A673 (cell line): ENCODE data around the gene TIRAP.

Experiments used
- CTCF ChIP-seq: fragments of 300-800, 200-600 bp; sonication (generic); conservative IDR thresholded peaks from 2 replicates; pipeline ENCODE4 v1.5.1; 2017; ENCODE audit warnings: low read depth, mild to moderate bottlenecking, antibody characterized with exemption, low read length, moderate library complexity, mixed read lengths
- EZH2 ChIP-seq: fragments of 200-600 bp; sonication (generic); IDR thresholded peaks from 2 replicates; pipeline ENCODE4 v1.6.1; 2017; ENCODE audit warnings: borderline replicate concordance, low read depth, mild to moderate bottlenecking, mixed read lengths, antibody characterized with exemption, low read length; ENCODE audit not compliant: poor library complexity, severe bottlenecking

DNA sequence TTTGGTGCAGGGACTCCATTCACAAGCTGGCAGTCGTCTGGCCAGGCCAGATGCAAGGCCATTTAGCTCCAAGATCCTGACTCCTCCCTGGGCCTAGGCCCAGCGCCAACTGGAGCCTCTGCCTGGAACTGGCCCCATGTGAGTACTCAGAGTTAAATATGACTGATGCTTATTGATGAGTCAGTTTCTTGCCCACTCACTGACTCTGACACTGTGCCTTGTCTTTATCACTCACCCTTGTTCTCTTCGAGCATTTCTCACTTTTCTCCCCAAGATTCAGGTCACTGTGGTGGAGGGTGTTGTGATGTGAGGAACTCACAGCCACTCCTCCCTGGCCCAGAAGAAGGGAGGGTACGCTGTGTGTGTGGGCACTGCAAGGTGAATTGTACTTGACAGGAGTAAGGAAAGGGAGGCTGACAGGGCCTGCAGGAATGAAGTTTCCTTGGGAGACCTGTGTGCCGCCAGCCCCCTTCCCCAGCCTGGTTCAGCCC lies 49.4 kb downstream of the TIRAP start:
- no peak for TF ChIP-seq EZH2
- TF ChIP-seq CTCF = no peak
